NCI-H748 treated with DMSO at 0.1 percent for 48 hours (cell line): ENCODE data around the gene LRIT3.
A peak's percentile ranks its signal among the peaks of the same experiment; 100 is the strongest.

Experiments used
- DNase-seq: peaks from one replicate; lab custom pipeline; 2025; lab: John Stamatoyannopoulos, UW

LRIT3 gene

GRCh38 chr4:109910256-109910655, 62.3 kb downstream of the LRIT3 start:
- no peak for DNase-seq

GRCh38 chr4:109912706-109913595, 65.0 kb downstream of the LRIT3 start, which contains the start of gene EGF:
TSS of gene EGF (plus strand) at chr4:109912883. CDS start at chr4:109913336, 453 bp downstream.
- no peak for DNase-seq

- no peak for DNase-seq
These were observed 65.8 kb downstream of the LRIT3 start for GRCh38 chr4:109913596-109914241.

GRCh38 chr4:109914322-109914721, 66.4 kb downstream of the LRIT3 start:
- DNase-seq, result no peak

- DNase-seq, result no peak
These were observed 67.6 kb downstream of the LRIT3 start for GRCh38 chr4:109915385-109916026.

- DNase-seq, result no peak
These were observed 68.1 kb downstream of the LRIT3 start for GRCh38 chr4:109916027-109916409.

GRCh38 chr4:109921384-109921808, 73.5 kb downstream of the LRIT3 start:
- DNase-seq, result peak; percentile 1
